GM18951 (cell line): Measurements from ENCODE around the gene OR2L5.

Source experiments
- POLR2A ChIP-seq: IDR thresholded peaks from 4 replicates; pipeline ENCODE4 v1.6.1; 2011; ENCODE audit warnings: mild to moderate bottlenecking; ENCODE audit not compliant: insufficient read length, insufficient read depth; ENCODE audit errors: extremely low read depth
- in situ Hi-C: fragments of 300-500 bp; cut with MboI; formaldehyde crosslinking; loops from one replicate; pipeline ENCODE4 v1.12.0; 2022; ENCODE audit warnings: low sequenced_read_pairs, mixed read lengths, inconsistent platforms; ENCODE audit not compliant: unreplicated experiment

The OR2L5 gene

GRCh38 chr1:248013229-248013710 lies at the start of gene OR2L5:
TSS of gene OR2L5 (plus strand) at chr1:248013660. CDS start at chr1:248021948, 8,288 bp downstream.
- no peak for TF ChIP-seq POLR2A
- in situ Hi-C loops = no loop called here

- in situ Hi-C loops = no loop called here
- no peak for TF ChIP-seq POLR2A
These were observed 48.5 kb upstream of the OR2L5 start, which contains the start of gene OR2AK2 for GRCh38 chr1:247964933-247965332. TSS of gene OR2AK2 (plus strand) at chr1:247965233. CDS start at chr1:247965377, 144 bp downstream.

- TF ChIP-seq POLR2A = no peak
- in situ Hi-C loops = no loop called here
These were observed 46.8 kb upstream of the OR2L5 start for GRCh38 chr1:247966532-247967204.

DNA sequence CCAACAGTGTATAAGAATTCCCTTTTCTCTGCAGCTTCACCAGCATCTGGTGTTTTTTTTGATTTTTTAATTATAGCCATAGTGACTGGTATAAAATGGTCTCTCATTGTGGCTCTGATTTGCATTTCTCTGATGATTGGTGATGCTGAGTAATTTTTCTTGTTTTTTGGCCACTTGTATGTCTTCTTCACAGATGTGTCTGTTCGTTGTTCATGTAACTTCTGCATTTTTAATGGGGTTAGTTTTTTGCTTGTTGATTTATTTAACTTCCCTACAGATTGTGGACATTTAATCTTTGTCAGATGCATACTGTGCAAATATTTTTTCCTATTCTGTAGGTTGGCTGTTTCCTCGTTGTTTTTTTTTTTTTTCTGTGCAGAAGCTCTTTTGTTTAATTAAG lies 20.5 kb upstream of the OR2L5 start:
- TF ChIP-seq POLR2A = no peak
- in situ Hi-C loops = no loop called here

DNA sequence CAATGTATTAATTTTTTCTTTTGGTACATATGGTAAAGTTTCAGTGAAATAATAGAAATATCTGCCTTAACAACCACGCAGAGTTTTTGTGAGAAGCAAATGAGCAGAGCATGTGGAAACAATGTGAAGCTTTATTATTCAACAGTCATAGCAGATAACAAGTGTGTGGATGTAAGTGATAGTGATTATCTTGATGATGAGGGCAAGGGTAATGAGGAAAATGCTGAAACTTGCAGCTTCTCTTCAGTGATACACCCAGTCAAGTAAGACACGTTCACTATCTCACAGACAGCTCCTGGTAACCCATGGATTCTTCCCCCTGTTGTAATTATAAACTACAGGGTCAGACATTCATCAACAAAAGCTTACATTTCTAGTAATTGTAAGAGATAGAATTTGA lies 14.6 kb upstream of the OR2L5 start:
- in situ Hi-C loops = no loop called here
- TF ChIP-seq POLR2A = no peak

DNA sequence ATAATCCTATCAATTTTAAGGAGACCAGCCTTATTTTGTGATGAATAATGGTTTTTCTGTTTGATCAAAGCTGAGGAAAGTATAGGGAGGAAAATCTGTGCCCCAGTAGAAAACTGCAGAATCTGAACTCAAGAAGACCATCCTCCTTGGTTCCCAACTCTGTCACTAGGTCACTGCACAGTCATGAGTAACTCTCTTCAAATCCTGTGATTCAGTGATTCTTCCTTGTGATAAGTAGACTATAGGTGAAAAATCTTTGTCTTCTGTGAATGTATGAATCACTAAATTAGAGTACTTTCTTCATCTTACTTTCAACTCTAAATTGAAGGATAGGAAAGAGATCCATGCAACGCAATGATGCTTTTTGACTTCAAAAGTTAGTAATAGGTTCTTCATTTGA lies 13.3 kb upstream of the OR2L5 start:
- TF ChIP-seq POLR2A = no peak
- in situ Hi-C loops = no loop called here

DNA sequence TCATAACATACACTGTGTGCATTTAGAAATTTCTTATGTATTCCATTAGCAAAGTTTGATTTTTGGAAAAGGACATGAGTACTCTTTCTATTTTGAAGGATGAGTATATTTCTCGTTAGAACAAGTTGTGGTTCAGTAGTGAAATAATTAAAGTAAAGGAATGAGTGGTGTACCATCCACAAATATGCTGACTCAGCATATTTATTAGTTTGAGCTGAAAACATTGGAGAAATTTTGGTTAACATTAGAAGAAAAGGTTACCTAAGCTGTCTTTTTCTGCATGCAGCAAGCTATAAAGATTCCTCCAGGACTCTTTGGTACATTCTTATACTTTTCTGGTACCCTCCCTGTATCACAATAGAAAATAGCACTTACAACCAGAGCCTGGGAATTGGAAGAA lies 5.7 kb upstream of the OR2L5 start:
- in situ Hi-C loops = no loop called here
- no peak for TF ChIP-seq POLR2A

DNA sequence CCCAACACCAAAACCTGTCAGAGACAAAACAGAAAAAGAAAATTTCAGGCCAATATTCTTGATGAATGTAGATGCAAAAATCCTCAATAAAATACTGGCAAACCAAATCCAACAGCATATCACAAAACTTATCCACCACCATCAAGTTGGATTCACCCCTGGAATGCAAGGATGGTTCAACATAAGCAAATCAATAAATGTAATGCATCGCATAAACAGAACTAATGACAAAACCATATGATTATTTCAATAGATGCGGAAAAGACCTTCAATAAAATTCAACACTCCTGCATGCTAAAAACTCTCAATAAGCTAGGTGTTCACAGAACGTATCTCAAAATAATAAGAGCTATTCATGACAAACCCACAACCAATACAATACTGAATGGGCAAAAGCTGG lies 3.8 kb upstream of the OR2L5 start:
- no peak for TF ChIP-seq POLR2A
- in situ Hi-C loops = no loop called here

- in situ Hi-C loops = no loop called here
- TF ChIP-seq POLR2A = no peak
These were observed 2.3 kb downstream of the OR2L5 start for GRCh38 chr1:248015803-248016202.

DNA sequence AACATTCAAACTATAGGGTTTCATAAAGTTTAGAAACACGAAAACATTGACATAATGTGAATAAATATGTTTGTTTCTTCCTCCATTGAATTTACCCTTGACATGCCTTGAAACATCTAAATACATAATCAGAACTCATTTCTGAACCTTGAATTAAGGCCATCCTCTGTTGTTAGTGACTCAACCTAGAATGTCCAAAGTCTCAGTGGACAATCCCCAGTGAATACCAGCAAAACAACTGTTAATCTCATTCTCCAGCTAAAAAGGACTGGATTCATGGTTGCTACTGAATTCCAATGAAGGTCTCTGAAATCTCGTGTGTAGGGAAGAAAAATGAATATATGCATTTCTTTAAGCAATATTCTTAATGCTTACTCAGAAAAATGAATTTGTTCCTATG lies 16.3 kb downstream of the OR2L5 start, which contains the start of gene OR2L2:
TSS of gene OR2L2 (plus strand) at position 301 of the 400 bp plus-strand sequence. CDS start 8,198 bp downstream, outside the sequence.
- no peak for TF ChIP-seq POLR2A
- in situ Hi-C loops = no loop called here

DNA sequence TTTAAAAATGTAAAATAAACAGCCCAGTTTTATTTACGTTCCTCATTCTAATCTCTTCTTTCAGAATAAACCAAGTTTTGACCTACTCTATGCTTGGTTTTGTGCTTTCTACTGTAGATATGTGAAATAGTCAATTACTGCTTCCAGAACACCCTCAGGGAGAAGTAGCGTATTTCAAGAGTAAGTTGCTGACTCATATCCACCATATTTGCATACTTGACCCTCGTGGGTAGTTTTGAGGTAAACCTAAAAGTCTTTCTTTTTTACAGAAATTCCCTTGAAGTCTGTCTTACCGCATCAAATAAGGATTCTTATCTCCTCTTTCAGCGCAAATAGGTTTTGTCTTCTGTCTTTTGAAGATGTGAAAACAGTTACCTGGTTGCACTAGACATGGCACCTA lies 31.7 kb downstream of the OR2L5 start:
- in situ Hi-C loops = no loop called here
- no peak for TF ChIP-seq POLR2A

GRCh38 chr1:248046536-248046935 lies 33.1 kb downstream of the OR2L5 start, which contains the start of gene OR2L3:
TSS of gene OR2L3 (plus strand) at chr1:248046836. CDS start at chr1:248060682, 13,846 bp downstream.
- TF ChIP-seq POLR2A = no peak
- in situ Hi-C loops = no loop called here

DNA sequence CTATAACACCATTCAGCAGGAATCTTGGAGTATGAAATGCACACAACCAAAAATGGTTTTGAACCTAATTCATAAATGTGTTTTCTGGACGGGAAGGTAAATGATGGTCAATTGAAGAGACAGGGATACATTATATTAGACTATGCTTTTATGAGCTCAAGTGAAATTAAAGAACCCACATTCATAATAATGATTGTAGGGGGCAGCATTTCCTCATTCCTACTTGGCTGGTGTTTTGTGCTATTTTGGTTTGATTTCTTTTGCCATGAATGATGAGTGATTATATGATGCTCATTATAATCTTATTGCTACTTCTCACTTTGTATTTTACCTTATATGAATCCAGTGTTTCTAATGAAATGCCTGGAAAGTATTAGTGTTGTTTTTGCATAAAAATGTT lies 33.5 kb downstream of the OR2L5 start:
- in situ Hi-C loops = no loop called here
- no peak for TF ChIP-seq POLR2A

GRCh38 chr1:248054671-248055070 lies 41.2 kb downstream of the OR2L5 start:
- no peak for TF ChIP-seq POLR2A
- in situ Hi-C loops = no loop called here
